Cardiac fibroblast (primary cell): ENCODE measurements around the gene LZTFL1.
"Not testable (repeated sequence)": the region's sequence is repeated elsewhere in the genome, so short reads cannot be mapped to it uniquely, and the experiment has no call there.

Source experiments
- DNase-seq, 2 donors: peaks; one replicate each; pipeline versions ENCODE4 v3.0.0 to v3.0.0-alpha.2; 2010; ENCODE audit warnings: low read depth in 2 of 2
- H3K4me3 ChIP-seq, 2 donors: replicated peaks in 1 of 2; 1 replicate in 1 of 2; 2 replicates in 1 of 2; pipeline ENCODE4 v1.5.1; 2011; ENCODE audit warnings: low read depth in 2 of 2, low read length in 2 of 2, mild to moderate bottlenecking in 2 of 2, moderate library complexity in 1 of 2
- CTCF ChIP-seq: IDR thresholded peaks from one replicate; pipeline ENCODE4 v1.5.1; 2011; ENCODE audit warnings: low read depth, mild to moderate bottlenecking, low read length, inconsistent platforms

LZTFL1 gene

DNA sequence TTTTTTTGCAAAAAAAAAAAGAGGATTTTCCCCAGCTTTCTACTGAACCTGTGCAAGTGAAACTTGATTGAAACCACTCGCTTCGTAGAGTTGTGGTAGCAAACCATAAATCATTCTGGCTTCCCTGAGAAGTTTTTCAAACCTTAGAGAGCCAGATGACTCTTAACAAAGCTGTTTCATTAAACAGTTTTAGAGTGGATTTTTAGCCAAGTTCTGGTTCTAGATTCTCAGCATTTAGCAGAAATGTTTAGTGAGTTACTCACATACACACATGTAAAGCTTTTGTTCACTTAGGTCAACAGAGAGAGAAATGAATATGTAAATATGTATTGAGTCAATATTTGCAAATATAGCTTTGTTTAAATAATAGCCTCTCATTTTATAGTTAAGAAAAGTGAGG lies 26.3 kb upstream of the LZTFL1 start:
- no peak for DNase-seq
- TF ChIP-seq CTCF, result no peak
- H3K4me3 ChIP-seq, result no peak overlapping the region

DNA sequence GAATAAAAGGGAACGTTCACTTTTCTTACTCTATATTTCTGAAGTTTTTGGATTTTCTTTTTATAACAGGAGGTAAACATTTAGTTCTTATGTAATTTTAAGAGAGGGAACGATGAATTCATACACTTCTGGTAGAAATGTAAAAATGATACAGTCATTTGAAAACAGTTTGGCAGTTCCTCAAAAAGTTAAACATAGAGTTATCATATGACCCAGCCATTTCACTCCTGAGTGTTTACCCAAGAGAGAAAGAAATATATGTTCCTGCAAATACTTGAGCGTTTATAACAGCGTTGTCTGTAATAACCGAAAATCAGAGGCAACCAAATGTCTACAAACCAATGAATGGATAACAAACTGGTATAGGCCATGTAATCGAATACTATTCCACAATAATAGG lies 23.6 kb upstream of the LZTFL1 start:
- H3K4me3 ChIP-seq, result no peak overlapping the region
- no peak for TF ChIP-seq CTCF
- DNase-seq, result no peak

- no peak for DNase-seq
- H3K4me3 ChIP-seq, result no peak overlapping the region
- TF ChIP-seq CTCF, result no peak
These were observed 23.0 kb upstream of the LZTFL1 start for GRCh38 chr3:45864760-45865519.

GRCh38 chr3:45861043-45861719 lies 19.3 kb upstream of the LZTFL1 start:
- TF ChIP-seq CTCF, result no peak
- no peak overlapping the region for H3K4me3 ChIP-seq
- no peak for DNase-seq

GRCh38 chr3:45860481-45860880 lies 18.6 kb upstream of the LZTFL1 start:
- TF ChIP-seq CTCF, result no peak
- no peak for DNase-seq
- H3K4me3 ChIP-seq, result no peak overlapping the region

DNA sequence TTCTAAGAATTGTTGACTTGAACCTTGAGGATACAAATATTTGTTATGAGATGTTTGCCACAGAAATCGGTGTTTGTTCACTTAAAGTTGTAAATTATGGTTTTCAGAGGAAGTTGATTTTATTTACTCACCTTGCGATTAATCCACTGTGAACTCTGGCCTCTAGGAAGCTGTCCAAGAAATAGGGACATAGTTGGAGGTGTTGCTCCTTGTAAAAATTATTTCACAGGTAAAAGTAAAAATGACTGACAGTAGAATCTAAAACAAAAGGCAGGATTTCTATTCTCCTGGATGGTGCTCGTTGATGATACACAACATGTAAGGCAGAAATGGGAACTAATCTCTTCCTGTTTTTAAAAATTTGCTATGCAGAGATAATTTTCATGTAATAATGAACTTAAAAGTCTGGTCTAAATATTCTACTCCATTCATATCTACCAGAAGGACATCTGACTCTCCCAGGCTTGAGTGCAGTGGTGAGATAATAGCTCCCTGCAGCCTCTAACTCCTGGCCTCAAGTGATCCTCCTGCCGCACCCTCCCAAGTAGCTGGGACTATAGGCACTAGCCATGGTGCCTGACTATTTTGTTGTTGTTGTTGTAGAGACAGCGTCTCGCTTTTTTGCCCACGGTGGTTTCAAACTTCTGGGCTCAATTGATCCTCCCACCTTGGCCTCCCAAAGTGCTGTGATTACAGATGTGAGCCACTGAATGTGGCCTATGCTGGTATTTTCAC lies 17.1 kb upstream of the LZTFL1 start:
- DNase-seq, result no peak
- no peak for TF ChIP-seq CTCF
- no peak overlapping the region for H3K4me3 ChIP-seq

DNA sequence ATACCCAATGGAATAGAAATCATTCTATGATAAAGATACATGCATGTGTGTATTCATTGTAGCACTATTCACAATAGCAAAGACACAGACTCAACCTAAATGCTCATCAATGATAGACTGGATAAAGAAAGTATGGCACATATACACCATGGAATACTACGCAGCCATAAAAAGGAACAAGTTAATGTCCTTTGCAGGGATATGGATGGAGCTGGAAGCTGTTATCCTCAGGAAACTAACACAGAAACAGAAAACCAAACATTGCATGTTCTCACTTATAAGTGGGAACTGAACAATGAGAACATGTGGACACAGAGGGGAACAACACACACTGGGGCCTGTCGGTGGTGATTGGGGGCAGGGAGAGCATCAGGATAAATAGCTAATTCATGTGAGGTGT lies 15.1 kb upstream of the LZTFL1 start:
- not testable (repeated sequence) for DNase-seq, H3K4me3 ChIP-seq

- not testable (repeated sequence) for DNase-seq, H3K4me3 ChIP-seq
These were observed 14.4 kb upstream of the LZTFL1 start for GRCh38 chr3:45856323-45856722.
